MCF 10A (cell line): ENCODE measurements around the gene RBFOX2. TPM values are rescaled to one million over a fixed set of nuclear protein-coding genes. Genes with fewer than 3 reads are reported as not detected.

Experiments
- BruUV-seq: library from RNA; stranded (reverse); fragments of 400-500 nt; replicated peaks from 2 replicates; lab custom pipeline; 2021; lab: Mats Ljungman, UMichigan
- CTCF ChIA-PET: fragments of 300-600 bp; sonication (Branson Sonifier 250); formaldehyde crosslinking; extraction: SDS; loops from one replicate; lab custom pipeline; 2021; ENCODE audit warnings: antibody characterized with exemption, inconsistent platforms; lab: Yijun Ruan, JAX
- POLR2A ChIA-PET: fragments of 300-600, 350-650 bp; sonication (Branson Sonifier 250); formaldehyde crosslinking; extraction: SDS; loops from one replicate; lab custom pipeline; 2020; ENCODE audit warnings: antibody characterized with exemption, inconsistent platforms; lab: Yijun Ruan, JAX
- DNase-seq: peaks from one replicate; pipeline ENCODE4 v3.0.0-alpha.2; 2018; ENCODE audit not compliant: unreplicated experiment
- H3K27ac Mint-ChIP-seq: one replicate; pipeline ENCODE4 v1.8.0; 2022; ENCODE audit warnings: mild to moderate bottlenecking, low read depth, mixed read lengths; ENCODE audit not compliant: unreplicated experiment
- H3K27me3 Mint-ChIP-seq: one replicate; pipeline ENCODE4 v1.8.0; 2022; ENCODE audit warnings: mixed read lengths; ENCODE audit not compliant: insufficient read depth, unreplicated experiment
- H3K36me3 Mint-ChIP-seq: one replicate; pipeline ENCODE4 v1.8.0; 2022; ENCODE audit warnings: mild to moderate bottlenecking, moderate library complexity, mixed read lengths; ENCODE audit not compliant: insufficient read depth, unreplicated experiment
- H3K4me1 Mint-ChIP-seq: one replicate; pipeline ENCODE4 v1.8.0; 2022; ENCODE audit warnings: mixed read lengths; ENCODE audit not compliant: insufficient read depth, unreplicated experiment
- H3K4me3 Mint-ChIP-seq: one replicate; pipeline ENCODE4 v1.8.0; 2022; ENCODE audit warnings: mild to moderate bottlenecking, moderate library complexity, mixed read lengths; ENCODE audit not compliant: unreplicated experiment
- H3K9me3 Mint-ChIP-seq: one replicate; pipeline ENCODE4 v1.8.0; 2022; ENCODE audit warnings: mixed read lengths; ENCODE audit not compliant: unreplicated experiment
- intact Hi-C: fragments of 100-400 bp; cut with micrococcal nuclease; formaldehyde crosslinking; loops from 2 replicates; pipeline ENCODE4 v1.14.1; 2022
- total RNA-seq: library from RNA; stranded (reverse); gene quantifications from 2 replicates; pipeline ENCODE4 v1.2.3, GENCODE V29; 2022
- TF ChIP-seq, protein P1 (sequence below): fragments of 200-600 bp; IDR thresholded peaks from one replicate; pipeline ENCODE4 v1.8.0; 2022; ENCODE audit warnings: antibody characterized with exemption, mild to moderate bottlenecking; ENCODE audit not compliant: unreplicated experiment

The RBFOX2 gene
- total RNA-seq, 1 experiment from 2014 or later: 89.4 TPM

DNA sequence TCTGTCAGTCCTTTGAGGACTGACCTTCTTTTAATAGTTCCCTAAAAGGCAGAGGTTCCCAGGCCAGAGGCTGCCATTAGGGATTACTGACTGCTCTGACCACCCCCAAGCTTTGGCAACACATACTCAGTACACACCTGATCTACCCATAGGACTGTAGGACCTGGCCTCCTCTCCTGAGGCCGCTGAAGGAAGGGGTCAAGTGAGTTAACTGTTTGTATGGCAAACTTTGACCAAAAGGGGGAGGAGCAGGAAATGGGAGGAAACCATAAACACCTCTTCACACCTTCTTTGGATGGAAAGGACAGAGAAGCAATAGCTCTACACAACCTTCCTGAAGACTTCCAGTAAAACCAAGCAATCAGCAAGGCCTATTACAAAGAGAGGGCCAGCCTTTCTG is 207.0 kb downstream of the RBFOX2 start:
- TF ChIP-seq, protein P1, sequence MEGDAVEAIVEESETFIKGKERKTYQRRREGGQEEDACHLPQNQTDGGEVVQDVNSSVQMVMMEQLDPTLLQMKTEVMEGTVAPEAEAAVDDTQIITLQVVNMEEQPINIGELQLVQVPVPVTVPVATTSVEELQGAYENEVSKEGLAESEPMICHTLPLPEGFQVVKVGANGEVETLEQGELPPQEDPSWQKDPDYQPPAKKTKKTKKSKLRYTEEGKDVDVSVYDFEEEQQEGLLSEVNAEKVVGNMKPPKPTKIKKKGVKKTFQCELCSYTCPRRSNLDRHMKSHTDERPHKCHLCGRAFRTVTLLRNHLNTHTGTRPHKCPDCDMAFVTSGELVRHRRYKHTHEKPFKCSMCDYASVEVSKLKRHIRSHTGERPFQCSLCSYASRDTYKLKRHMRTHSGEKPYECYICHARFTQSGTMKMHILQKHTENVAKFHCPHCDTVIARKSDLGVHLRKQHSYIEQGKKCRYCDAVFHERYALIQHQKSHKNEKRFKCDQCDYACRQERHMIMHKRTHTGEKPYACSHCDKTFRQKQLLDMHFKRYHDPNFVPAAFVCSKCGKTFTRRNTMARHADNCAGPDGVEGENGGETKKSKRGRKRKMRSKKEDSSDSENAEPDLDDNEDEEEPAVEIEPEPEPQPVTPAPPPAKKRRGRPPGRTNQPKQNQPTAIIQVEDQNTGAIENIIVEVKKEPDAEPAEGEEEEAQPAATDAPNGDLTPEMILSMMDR: no peak
- ChIA-PET CTCF (interaction anchor here (0.6 to 1.3 kb wide), 4 partner anchors 10 to 403 kb away, joined by 3 to 4 read pairs (median 3); no protein-coding TSS in a partner anchor), POLR2A (interaction anchor here (1.9 to 2.6 kb wide), 2 partner anchors 10 to 14 kb away, joined by 4 to 10 read pairs; no protein-coding TSS in a partner anchor)
- peaks cover 38% of the 10 kb centered on the region for H3K4me1 Mint-ChIP-seq
- BruUV-seq: no TSS peak
- no peak for DNase-seq
- intact Hi-C loops: loop anchor here (1.0 kb wide), 1 partner anchor 19 kb away; no protein-coding TSS in a partner anchor
- H3K9me3 Mint-ChIP-seq: no peaks in the 10 kb centered on the region
- peaks cover 35% of the 10 kb centered on the region for H3K36me3 Mint-ChIP-seq
- H3K4me3 Mint-ChIP-seq: no peak overlapping the region
- H3K27ac Mint-ChIP-seq: no peak overlapping the region
- no peaks in the 10 kb centered on the region for H3K27me3 Mint-ChIP-seq

DNA sequence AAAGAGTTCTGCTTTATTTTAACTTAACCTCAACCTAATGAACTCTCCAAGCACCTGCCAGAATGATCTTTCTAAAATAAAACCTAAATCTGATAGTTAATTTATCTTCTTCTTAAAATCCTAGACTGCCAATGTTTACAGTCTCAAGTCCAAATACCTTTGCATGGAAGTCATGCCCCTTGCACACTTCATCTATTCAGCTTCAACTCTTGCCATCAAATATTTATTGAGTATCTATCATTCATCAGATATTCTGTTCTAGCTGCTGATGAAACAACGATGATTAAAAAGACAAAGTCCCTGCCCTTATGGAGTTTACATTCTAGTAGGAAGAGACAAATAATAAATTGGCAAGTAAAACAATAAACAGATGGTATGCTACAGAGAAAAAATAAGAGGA is 209.2 kb downstream of the RBFOX2 start:
- Mint-ChIP-seq H3K27ac (no peak overlapping the region), H3K4me1 (peaks cover 47% of the 10 kb centered on the region), H3K4me3 (no peak overlapping the region), H3K27me3 (no peaks in the 10 kb centered on the region), H3K9me3 (no peaks in the 10 kb centered on the region), H3K36me3 (peaks cover 38% of the 10 kb centered on the region)
- POLR2A ChIA-PET: interaction anchor here (0.8 to 1.2 kb wide), 2 partner anchors 15 to 16 kb away, joined by 3 read pairs; no protein-coding TSS in a partner anchor
- no peak for DNase-seq
- intact Hi-C loops: no loop called here
- CTCF ChIA-PET: interaction anchor here (1.4 kb wide), 1 partner anchor 21 kb away, joined by 6 read pairs; no protein-coding TSS in a partner anchor
- BruUV-seq: no TSS peak
- TF ChIP-seq, protein P1: no peak

DNA sequence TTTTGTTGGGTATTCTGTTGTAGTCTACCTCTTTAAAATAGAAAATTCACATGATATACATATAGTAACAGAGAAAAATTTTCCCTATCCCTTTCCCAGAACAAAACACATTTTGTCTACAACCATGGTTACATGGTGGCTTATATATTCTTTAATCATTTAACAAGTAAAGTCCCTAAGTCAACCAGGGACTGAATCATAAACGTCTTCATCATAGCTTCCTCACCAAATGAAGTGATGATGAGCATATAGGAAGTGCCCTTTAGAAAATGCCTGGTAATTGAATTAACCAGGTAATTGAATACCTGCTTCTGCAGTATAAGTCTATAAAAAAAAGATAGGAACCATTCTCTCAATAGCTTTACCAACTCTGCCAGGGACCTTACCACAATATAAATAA is 209.7 kb downstream of the RBFOX2 start:
- no peak for DNase-seq

DNA sequence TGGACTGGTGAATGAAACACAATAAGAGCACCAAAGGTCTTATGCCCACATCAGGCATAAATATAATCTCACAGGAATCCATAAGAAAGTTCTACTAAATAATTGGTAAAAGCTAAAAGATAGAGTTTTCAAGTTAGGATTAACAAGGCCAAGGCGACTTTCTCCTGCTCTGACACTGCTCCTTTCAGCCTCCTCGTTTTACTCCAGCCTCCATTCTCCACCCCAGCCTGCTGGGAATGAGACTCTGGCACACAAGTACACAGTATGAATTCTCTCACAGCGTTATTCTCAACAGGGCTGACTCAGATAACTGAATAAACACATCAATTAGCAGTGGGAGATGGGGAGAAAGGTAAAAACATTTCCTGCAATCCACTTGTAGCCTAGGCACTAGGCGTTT is 216.0 kb downstream of the RBFOX2 start:
- Mint-ChIP-seq H3K36me3 (peaks cover 40% of the 10 kb centered on the region), H3K4me3 (no peak overlapping the region), H3K4me1 (peaks cover 13% of the 10 kb centered on the region), H3K9me3 (no peaks in the 10 kb centered on the region), H3K27ac (no peak overlapping the region), H3K27me3 (no peaks in the 10 kb centered on the region)
- ChIA-PET POLR2A (no interaction called here), CTCF (interaction anchor here (1.5 kb wide), 1 partner anchor 8 kb away, joined by 4 read pairs; no protein-coding TSS in a partner anchor)
- TF ChIP-seq, protein P1: no peak
- intact Hi-C loops: no loop called here
- no TSS peak for BruUV-seq
- no peak for DNase-seq

More for the DNA sequence above, 209.7 kb downstream of the RBFOX2 start:
- Mint-ChIP-seq H3K9me3 (no peaks in the 10 kb centered on the region), H3K36me3 (peaks cover 33% of the 10 kb centered on the region), H3K4me3 (no peak overlapping the region), H3K4me1 (peaks cover 47% of the 10 kb centered on the region), H3K27me3 (no peaks in the 10 kb centered on the region), H3K27ac (no peak overlapping the region)
- TF ChIP-seq, protein P1: no peak
- POLR2A ChIA-PET: interaction anchor here (0.8 to 1.2 kb wide), 2 partner anchors 15 to 17 kb away, joined by 3 read pairs; no protein-coding TSS in a partner anchor
- CTCF ChIA-PET: no interaction called here
- intact Hi-C loops: no loop called here
- no TSS peak for BruUV-seq
